C4-2B (cell line): ENCODE measurements around the gene WRAP73.

Experiments used
- H3K27ac ChIP-seq: fragments of 450-650 bp; 2 replicates; pipeline ENCODE4 v1.5.1; 2017
- ZFX ChIP-seq: fragments of 450-650 bp; IDR thresholded peaks from 2 replicates; pipeline ENCODE4 v1.6.1; 2017
- TF ChIP-seq, protein P1 (sequence below): fragments of 450-650 bp; conservative IDR thresholded peaks from 2 replicates; pipeline ENCODE4 v1.5.1; 2017; ENCODE audit warnings: mild to moderate bottlenecking

WRAP73 gene

DNA sequence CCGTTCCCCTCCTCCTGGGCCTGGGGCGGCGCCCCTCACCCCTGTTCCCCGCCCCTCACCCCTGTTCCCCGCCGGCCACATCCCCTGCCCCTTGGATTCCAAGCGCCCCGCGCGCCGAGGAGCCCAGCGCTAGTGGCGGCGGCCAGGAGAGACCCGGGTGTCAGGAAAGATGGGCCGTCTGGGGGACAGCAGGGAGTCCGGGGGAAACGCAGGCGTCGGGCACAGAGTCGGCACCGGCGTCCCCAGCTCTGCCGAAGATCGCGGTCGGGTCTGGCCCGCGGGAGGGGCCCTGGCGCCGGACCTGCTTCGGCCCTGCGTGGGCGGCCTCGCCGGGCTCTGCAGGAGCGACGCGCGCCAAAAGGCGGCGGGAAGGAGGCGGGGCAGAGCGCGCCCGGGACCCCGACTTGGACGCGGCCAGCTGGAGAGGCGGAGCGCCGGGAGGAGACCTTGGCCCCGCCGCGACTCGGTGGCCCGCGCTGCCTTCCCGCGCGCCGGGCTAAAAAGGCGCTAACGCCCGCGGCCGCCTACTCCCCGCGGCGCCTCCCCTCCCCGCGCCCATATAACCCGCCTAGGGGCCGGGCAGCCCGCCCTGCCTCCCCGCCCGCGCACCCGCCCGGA lies 2.1 kb upstream of the WRAP73 start, which contains the start of gene TP73:
TSS of gene TP73 (plus strand) at position 587 of the 618 bp plus-strand sequence. CDS start 29,850 bp downstream, outside the sequence.
- H3K27ac ChIP-seq: no peak within 1 kb of the TSS; the same call in 1 of the 2 replicates
- no peak for TF ChIP-seq ZFX
- TF ChIP-seq, protein P1, sequence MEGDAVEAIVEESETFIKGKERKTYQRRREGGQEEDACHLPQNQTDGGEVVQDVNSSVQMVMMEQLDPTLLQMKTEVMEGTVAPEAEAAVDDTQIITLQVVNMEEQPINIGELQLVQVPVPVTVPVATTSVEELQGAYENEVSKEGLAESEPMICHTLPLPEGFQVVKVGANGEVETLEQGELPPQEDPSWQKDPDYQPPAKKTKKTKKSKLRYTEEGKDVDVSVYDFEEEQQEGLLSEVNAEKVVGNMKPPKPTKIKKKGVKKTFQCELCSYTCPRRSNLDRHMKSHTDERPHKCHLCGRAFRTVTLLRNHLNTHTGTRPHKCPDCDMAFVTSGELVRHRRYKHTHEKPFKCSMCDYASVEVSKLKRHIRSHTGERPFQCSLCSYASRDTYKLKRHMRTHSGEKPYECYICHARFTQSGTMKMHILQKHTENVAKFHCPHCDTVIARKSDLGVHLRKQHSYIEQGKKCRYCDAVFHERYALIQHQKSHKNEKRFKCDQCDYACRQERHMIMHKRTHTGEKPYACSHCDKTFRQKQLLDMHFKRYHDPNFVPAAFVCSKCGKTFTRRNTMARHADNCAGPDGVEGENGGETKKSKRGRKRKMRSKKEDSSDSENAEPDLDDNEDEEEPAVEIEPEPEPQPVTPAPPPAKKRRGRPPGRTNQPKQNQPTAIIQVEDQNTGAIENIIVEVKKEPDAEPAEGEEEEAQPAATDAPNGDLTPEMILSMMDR: no peak

DNA sequence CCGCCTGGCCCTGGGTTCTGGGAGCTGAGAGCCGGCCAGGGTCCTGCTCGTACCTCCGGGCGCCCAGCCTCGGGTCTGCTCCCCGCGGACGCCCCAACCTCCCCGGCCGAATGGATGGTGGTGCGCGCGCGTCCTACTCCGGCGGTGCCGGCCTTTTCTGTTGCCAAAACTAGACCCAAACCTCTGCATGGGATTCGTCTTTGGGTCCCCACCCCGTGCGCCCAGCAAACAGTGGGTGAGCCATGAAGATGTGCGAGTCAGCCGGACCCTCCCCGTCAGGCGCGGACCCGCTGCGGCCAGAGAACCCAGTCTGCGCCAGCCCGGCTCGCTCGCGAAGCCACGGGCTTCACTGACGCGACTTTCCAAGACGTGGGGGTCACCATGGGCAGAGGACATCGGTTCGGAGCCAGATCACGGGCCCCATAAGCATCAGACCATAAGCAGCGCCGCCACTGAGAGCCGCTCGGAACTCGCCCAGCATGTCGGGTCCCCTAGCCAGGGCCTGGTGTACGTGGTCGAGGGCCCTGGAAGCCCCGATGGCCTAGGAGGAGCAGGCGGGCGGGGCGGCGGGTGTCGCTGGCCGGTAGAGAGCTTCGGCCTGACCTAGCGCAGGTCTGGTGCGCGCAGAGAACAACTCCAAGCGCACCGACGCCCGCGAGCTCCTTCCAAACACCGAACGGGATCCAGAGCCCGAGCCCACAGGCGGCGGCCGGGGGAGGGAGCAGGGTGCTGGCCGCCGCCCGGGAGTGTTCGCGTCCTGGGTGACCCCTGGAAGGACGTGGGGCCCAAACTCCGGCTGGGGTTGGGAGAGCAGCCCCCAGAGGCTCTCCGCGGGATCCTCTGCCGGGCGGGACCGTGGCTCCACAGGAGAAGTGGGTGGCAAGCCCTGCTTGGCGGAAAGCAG lies 1.4 kb upstream of the WRAP73 start:
- TF ChIP-seq, protein P1: no peak
- H3K27ac ChIP-seq: no peak overlapping the region

DNA sequence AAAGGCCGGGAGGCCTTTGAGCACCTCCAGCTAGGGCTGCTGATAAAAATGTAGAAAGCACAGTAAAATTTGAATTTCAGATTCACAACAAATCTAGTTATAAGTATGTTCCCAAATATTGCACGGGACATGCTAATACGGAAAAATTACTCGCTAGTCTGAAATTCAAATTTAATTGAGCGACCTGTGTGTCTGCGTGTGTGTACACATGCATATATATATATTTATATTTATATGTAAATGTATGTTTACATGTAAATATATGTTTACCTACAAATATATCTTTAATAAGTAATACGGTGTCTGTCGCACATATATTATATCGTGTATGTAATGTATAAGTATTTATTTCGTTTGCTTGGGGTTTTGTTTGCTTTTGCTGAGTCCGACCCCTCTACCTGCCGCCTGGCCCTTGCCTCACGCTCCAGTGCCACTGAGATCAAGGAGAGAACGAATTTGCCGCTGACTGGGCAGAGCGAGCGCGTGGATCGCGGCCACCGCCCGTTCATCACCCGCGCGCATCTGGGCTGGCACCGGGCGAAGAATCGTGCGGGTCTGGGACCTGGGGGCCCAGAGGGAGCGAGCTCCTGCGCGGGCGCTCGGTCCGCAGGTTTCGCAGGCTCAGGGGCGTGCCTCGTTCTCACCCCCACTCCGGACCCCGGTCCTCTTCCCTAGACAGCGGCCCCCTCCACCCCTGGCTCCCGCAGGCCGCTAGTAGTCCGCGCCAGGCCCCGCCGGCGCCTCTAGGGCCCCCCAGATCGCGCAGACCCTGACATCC lies 534 bp upstream of the WRAP73 start:
- TF ChIP-seq ZFX: no peak
- TF ChIP-seq, protein P1: no peak
- no peak overlapping the region for H3K27ac ChIP-seq

DNA sequence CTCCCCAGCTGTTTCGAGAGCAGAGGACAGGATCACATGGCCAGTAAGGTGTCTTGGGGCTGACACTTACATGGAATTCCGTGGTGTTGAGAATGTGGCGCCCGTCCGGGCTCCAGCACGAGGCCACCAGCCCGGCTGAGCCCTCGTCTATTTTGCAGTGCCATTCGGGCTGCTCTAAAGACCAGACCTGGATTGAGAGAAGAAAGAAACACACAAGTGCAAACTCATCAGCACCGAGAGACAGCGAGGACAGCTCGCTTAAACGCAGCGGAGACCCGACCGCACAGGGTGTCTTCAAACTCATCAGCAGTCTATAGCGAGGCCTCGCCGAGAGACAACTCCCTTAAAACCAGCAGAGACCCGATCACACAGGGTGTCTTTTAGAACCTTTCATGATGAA lies 3.3 kb downstream of the WRAP73 start:
- TF ChIP-seq, protein P1: no peak
- no peak for TF ChIP-seq ZFX
- H3K27ac ChIP-seq: no peak overlapping the region

DNA sequence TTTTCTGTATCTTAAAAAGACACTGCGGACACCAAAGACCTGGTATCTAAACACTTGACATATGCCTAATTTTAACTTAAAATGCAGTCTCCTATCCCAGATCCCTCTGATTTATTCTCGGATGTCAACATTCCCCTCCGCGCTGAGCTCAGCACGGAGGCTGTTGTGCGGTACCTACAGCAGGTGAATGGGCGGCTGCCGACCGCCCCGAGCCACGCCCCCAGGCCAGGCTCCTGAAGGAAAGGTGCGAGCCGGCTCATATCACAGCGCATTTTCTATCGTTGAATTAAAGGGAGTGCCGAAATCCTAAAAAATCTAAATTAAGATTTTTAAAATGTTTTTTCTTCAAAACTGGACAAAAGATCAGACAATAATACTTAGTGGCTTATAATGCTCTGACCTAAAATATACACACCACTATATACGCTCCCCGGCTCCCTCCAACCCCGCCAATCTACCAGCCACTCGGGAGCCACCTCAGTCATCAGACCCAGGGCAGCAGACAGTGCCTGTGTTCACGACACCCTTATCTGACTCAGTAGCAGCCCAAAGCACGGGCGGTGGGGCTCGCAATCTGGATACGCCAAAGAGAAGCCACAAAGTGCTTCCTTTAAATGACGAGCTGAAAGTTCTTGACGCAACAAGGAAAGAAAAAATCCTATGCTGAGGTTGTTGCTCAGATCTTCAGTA lies 4.1 kb downstream of the WRAP73 start:
- H3K27ac ChIP-seq: no peak overlapping the region
- no peak for TF ChIP-seq ZFX
- TF ChIP-seq, protein P1: no peak

DNA sequence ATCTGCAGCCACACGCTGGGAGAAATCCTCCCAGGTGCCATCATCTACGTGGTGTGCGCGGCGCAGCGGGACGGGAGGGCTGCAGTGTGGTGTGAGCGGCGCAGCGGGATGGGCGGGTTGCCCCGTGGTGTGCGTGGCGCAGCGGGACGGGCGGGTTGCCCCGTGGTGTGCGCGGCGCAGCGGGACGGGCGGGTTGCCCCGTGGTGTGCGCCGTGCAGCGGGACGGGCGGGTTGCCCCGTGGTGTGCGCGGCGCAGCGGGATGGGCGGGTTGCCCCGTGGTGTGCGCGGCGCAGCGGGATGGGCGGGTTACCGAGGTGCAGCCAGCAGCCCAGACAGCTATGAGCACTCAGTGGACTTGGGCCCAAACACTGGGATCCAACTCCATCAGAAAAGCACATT lies 4.7 kb downstream of the WRAP73 start:
- no peak for TF ChIP-seq ZFX
- TF ChIP-seq, protein P1: no peak

More for the DNA sequence above, 4.7 kb downstream of the WRAP73 start:
- no peak overlapping the region for H3K27ac ChIP-seq
